H9 (cell line): ENCODE results near the gene PI4KB. TPM values are rescaled to one million over a fixed set of nuclear protein-coding genes. Genes with fewer than 3 reads are reported as not detected.
"Not testable (repeated sequence)": the region's sequence is repeated elsewhere in the genome, so short reads cannot be mapped to it uniquely, and the experiment has no call there.

Experiments
- DNase-seq: peaks from one replicate; pipeline ENCODE4 v3.0.0-alpha.2; 2017
- H2AFZ ChIP-seq: one replicate; pipeline ENCODE4 v1.6.1; 2013; ENCODE audit warnings: mild to moderate bottlenecking, low read length, control low read depth, moderate library complexity
- H2AK5ac ChIP-seq: 2 replicates; pipeline ENCODE4 v1.6.1; 2013; ENCODE audit warnings: low read length, control low read depth, mixed read lengths; ENCODE audit not compliant: insufficient read length
- H2BK120ac ChIP-seq: one replicate; pipeline ENCODE4 v1.6.1; 2013; ENCODE audit warnings: low read depth, mild to moderate bottlenecking, low read length, control low read depth, inconsistent platforms; ENCODE audit not compliant: poor library complexity, severe bottlenecking
- H2BK12ac ChIP-seq: 2 replicates; pipeline ENCODE4 v1.6.1; 2013; ENCODE audit warnings: low read length, control low read depth, mixed read lengths, low read depth; ENCODE audit not compliant: insufficient read length
- H2BK15ac ChIP-seq: 2 replicates; pipeline ENCODE4 v1.6.1; 2013; ENCODE audit warnings: low read depth, low read length, control low read depth
- H2BK20ac ChIP-seq: one replicate; pipeline ENCODE4 v1.6.1; 2013; ENCODE audit warnings: low read depth, mild to moderate bottlenecking, low read length, control low read depth, inconsistent platforms; ENCODE audit not compliant: poor library complexity, severe bottlenecking
- H2BK5ac ChIP-seq: 2 replicates; pipeline ENCODE4 v1.6.1; 2013; ENCODE audit warnings: low read length, control low read depth, mixed read lengths; ENCODE audit not compliant: insufficient read length
- H3K14ac ChIP-seq: 2 replicates; pipeline ENCODE4 v1.6.1; 2013; ENCODE audit warnings: low read length, control low read depth; ENCODE audit not compliant: insufficient read depth
- H3K18ac ChIP-seq: 2 replicates; pipeline ENCODE4 v1.6.1; 2013; ENCODE audit warnings: low read depth, mild to moderate bottlenecking, mixed read lengths, low read length, control low read depth; ENCODE audit not compliant: insufficient read length
- H3K23ac ChIP-seq: 2 replicates; pipeline ENCODE4 v1.6.1; 2013; ENCODE audit warnings: low read length, control low read depth, mixed read lengths, low read depth; ENCODE audit not compliant: insufficient read length
- H3K23me2 ChIP-seq: 2 replicates; pipeline ENCODE4 v1.6.1; 2013; ENCODE audit warnings: low read depth, mild to moderate bottlenecking, mixed read lengths, low read length, control low read depth; ENCODE audit not compliant: insufficient read length, poor library complexity, severe bottlenecking
- H3K27ac ChIP-seq: 2 replicates; pipeline ENCODE4 v1.5.1; 2013; ENCODE audit warnings: low read length, control low read depth, mixed read lengths, low read depth; ENCODE audit not compliant: insufficient read length
- H3K27me3 ChIP-seq: 2 replicates; pipeline ENCODE4 v1.6.1; 2013; ENCODE audit warnings: low read length, control low read depth, inconsistent platforms; ENCODE audit not compliant: insufficient read depth
- H3K4ac ChIP-seq: 2 replicates; pipeline ENCODE4 v1.6.1; 2013; ENCODE audit warnings: low read depth, mild to moderate bottlenecking, control low read depth, inconsistent platforms, low read length, moderate library complexity
- H3K4me1 ChIP-seq: 2 replicates; pipeline ENCODE4 v1.6.1; 2013; ENCODE audit warnings: low read length, control low read depth, inconsistent platforms; ENCODE audit not compliant: insufficient read depth
- H3K4me2 ChIP-seq: 2 replicates; pipeline ENCODE4 v1.6.1; 2013; ENCODE audit warnings: low read length, control low read depth, mixed read lengths; ENCODE audit not compliant: insufficient read length, insufficient read depth
- H3K56ac ChIP-seq: 2 replicates; pipeline ENCODE4 v1.6.1; 2013; ENCODE audit warnings: low read depth, mild to moderate bottlenecking, mixed read lengths, low read length, control low read depth; ENCODE audit not compliant: insufficient read length
- H3K79me1 ChIP-seq: 2 replicates; pipeline ENCODE4 v1.6.1; 2013; ENCODE audit warnings: low read depth, mild to moderate bottlenecking, moderate library complexity, low read length, control low read depth, inconsistent platforms; ENCODE audit not compliant: insufficient read depth, poor library complexity, severe bottlenecking
- H3K79me2 ChIP-seq: 2 replicates; pipeline ENCODE4 v1.6.1; 2013; ENCODE audit warnings: low read length, control low read depth, inconsistent platforms; ENCODE audit not compliant: insufficient read depth
- H3K9ac ChIP-seq: 2 replicates; pipeline ENCODE4 v1.6.1; 2013; ENCODE audit warnings: low read length, control low read depth, mixed read lengths; ENCODE audit not compliant: insufficient read length; ENCODE audit errors: extremely low read depth
- H3K9me3 ChIP-seq: one replicate; pipeline ENCODE4 v1.6.1; 2013; ENCODE audit warnings: low read depth, low read length, inconsistent platforms; ENCODE audit not compliant: control insufficient read depth
- H3T11ph ChIP-seq: one replicate; pipeline ENCODE4 v1.6.1; 2013; ENCODE audit warnings: mild to moderate bottlenecking, low read length, control low read depth, inconsistent platforms
- H4K20me1 ChIP-seq: one replicate; pipeline ENCODE4 v1.6.1; 2013; ENCODE audit not compliant: control insufficient read depth, insufficient read length, insufficient read depth
- H4K5ac ChIP-seq: 2 replicates; pipeline ENCODE4 v1.6.1; 2013; ENCODE audit warnings: low read depth, mild to moderate bottlenecking, mixed read lengths, low read length, control low read depth; ENCODE audit not compliant: insufficient read length
- H4K8ac ChIP-seq: replicated peaks from 2 replicates; pipeline ENCODE4 v1.6.1; 2013; ENCODE audit warnings: low read length, control low read depth, mixed read lengths, low read depth; ENCODE audit not compliant: insufficient read length
- H4K91ac ChIP-seq: 2 replicates; pipeline ENCODE4 v1.6.1; 2013; ENCODE audit warnings: low read depth, mild to moderate bottlenecking, moderate library complexity, mixed read lengths, low read length, control low read depth; ENCODE audit not compliant: insufficient read length
- H3K27ac Mint-ChIP-seq, 3 experiments: 2 replicates in 2 of 3; 3 replicates in 1 of 3; pipeline ENCODE4 v1.8.0; 2020 to 2021; ENCODE audit warnings: mixed read lengths in 3 of 3, mild to moderate bottlenecking in 1 of 3, moderate library complexity in 1 of 3
- H3K27me3 Mint-ChIP-seq: 2 replicates; pipeline ENCODE4 v1.8.0; 2021; ENCODE audit warnings: low read depth, mild to moderate bottlenecking, moderate library complexity, mixed read lengths
- H3K36me3 Mint-ChIP-seq, 3 experiments: 2 replicates in 2 of 3; 3 replicates in 1 of 3; pipeline ENCODE4 v1.8.0; 2020 to 2021; ENCODE audit warnings: low read depth in 3 of 3, mixed read lengths in 3 of 3; ENCODE audit not compliant: insufficient read depth in 1 of 3
- H3K4me1 Mint-ChIP-seq, 2 experiments: 2 replicates each; pipeline ENCODE4 v1.8.0; 2020; ENCODE audit warnings: mixed read lengths in 2 of 2
- H3K4me3 Mint-ChIP-seq, 2 experiments: 2 replicates in 1 of 2; 3 replicates in 1 of 2; pipeline ENCODE4 v1.8.0; 2020 to 2021; ENCODE audit warnings: mild to moderate bottlenecking in 2 of 2, mixed read lengths in 2 of 2, moderate library complexity in 1 of 2
- H3K9me3 Mint-ChIP-seq, 2 experiments: 2 replicates in 1 of 2; 3 replicates in 1 of 2; pipeline ENCODE4 v1.8.0; 2020; ENCODE audit warnings: mild to moderate bottlenecking in 2 of 2, mixed read lengths in 2 of 2, moderate library complexity in 1 of 2
- WGBS: extraction: QIAGEN DNeasy Blood & Tissue Kit; methylation state at CpG from one replicate; pipeline ENCODE4 v1.1.7; 2013; ENCODE audit warnings: missing lambda C conversion rate, low lambda C conversion rate, mixed read lengths; ENCODE audit not compliant: insufficient read length; ENCODE audit errors: extremely low coverage; 5-methylcytosine and 5-hydroxymethylcytosine counted together
- total RNA-seq: library from RNA; stranded (reverse); gene quantifications from 2 replicates; pipeline ENCODE4 v1.2.1, GENCODE V29; 2021
- TF ChIP-seq, protein P1 (sequence below): fragments of 200-600 bp; sonication (generic); conservative IDR thresholded peaks from 3 replicates; pipeline ENCODE4 v1.8.0; 2021; ENCODE audit warnings: antibody characterized with exemption, mild to moderate bottlenecking

Gene PI4KB
- total RNA-seq, 1 experiment from 2014 or later = 39.1 TPM

DNA sequence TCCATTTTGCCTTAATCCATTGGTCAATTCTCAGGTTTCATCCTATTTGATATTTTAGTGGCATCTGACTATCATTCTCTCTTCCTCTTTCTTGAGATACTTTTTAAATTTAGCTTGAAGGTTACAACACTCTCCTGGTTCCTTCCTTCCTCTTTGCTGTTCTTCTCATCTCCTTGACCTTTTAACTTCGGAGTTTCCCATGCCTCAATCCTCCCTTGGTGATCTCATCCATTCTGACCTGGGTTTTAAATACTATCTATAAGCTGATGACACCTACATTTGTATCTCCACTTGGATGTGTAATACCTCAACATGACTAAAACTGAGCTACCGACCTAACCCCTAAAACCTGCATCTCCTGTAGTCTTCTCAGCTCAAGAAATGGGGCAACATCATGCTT lies 50.0 kb downstream of the PI4KB start:
- no peak overlapping the region for H3K56ac ChIP-seq
- no peak for DNase-seq
- no peaks in the 10 kb centered on the region for H3K9me3 ChIP-seq
- H4K20me1 ChIP-seq = no peaks in the 10 kb centered on the region
- no peak overlapping the region for H3K23ac ChIP-seq
- peaks cover 2 to 6% (median 4%) of the 10 kb centered on the region in 3 experiments; a peak in 5 of 7 replicates for H3K36me3 Mint-ChIP-seq
- H3K23me2 ChIP-seq = no peaks in the 10 kb centered on the region
- H3K14ac ChIP-seq = no peak overlapping the region
- peaks cover 9% of the 10 kb centered on the region for H3K27me3 Mint-ChIP-seq
- no peaks in the 10 kb centered on the region for H3K4me1 ChIP-seq
- no peak overlapping the region for H3K4ac ChIP-seq
- no peak overlapping the region for H2AK5ac ChIP-seq
- TF ChIP-seq, protein P1, sequence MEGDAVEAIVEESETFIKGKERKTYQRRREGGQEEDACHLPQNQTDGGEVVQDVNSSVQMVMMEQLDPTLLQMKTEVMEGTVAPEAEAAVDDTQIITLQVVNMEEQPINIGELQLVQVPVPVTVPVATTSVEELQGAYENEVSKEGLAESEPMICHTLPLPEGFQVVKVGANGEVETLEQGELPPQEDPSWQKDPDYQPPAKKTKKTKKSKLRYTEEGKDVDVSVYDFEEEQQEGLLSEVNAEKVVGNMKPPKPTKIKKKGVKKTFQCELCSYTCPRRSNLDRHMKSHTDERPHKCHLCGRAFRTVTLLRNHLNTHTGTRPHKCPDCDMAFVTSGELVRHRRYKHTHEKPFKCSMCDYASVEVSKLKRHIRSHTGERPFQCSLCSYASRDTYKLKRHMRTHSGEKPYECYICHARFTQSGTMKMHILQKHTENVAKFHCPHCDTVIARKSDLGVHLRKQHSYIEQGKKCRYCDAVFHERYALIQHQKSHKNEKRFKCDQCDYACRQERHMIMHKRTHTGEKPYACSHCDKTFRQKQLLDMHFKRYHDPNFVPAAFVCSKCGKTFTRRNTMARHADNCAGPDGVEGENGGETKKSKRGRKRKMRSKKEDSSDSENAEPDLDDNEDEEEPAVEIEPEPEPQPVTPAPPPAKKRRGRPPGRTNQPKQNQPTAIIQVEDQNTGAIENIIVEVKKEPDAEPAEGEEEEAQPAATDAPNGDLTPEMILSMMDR = no peak
- no peak overlapping the region for H3K4me2 ChIP-seq
- H3K27me3 ChIP-seq = no peaks in the 10 kb centered on the region
- H2AFZ ChIP-seq = no peak overlapping the region
- H2BK12ac ChIP-seq = no peak overlapping the region
- H3K4me1 Mint-ChIP-seq = 0 out of 4 replicates have a peak, but pooled peaks cover 0 to 2% of the 10 kb centered on the region in 2 experiments
- no peak overlapping the region for H2BK15ac ChIP-seq
- no peak overlapping the region for H3K4me3 Mint-ChIP-seq
- H2BK120ac ChIP-seq = no peak overlapping the region
- no peak overlapping the region for H4K5ac ChIP-seq
- no peak overlapping the region for H4K8ac ChIP-seq
- H3K18ac ChIP-seq = no peak overlapping the region
- WGBS = no CpG with 5 or more reads among the region's 2 CpGs
- H3K79me1 ChIP-seq = no peaks in the 10 kb centered on the region
- H2BK20ac ChIP-seq = no peak overlapping the region
- H3K9ac ChIP-seq = no peak overlapping the region
- no peak overlapping the region for H3T11ph ChIP-seq
- H4K91ac ChIP-seq = no peak overlapping the region
- H3K79me2 ChIP-seq = no peaks in the 10 kb centered on the region
- H3K27ac Mint-ChIP-seq = no peak overlapping the region
- no peaks in the 10 kb centered on the region for H3K9me3 Mint-ChIP-seq
- H3K27ac ChIP-seq = no peak overlapping the region
- no peak overlapping the region for H2BK5ac ChIP-seq

DNA sequence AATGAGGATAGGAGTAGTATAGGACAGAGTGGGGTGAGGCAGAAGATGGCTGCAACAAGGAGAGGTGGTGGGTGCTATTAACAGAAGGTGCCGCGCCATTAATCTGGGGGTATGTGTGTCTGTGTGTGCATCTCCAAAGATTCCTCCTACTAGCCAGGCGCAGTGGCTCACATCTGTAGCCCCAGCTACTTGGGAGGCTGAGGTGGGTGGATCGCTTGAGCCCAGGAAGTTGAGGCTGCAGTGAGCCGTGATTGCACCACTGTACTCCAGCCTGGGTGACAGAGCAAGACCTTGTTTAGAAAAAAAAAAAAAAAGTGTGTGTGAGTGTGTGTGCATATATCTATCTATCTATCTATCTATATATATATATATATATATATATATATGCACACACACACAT lies 51.9 kb downstream of the PI4KB start:
- not testable (repeated sequence) for H3K56ac ChIP-seq, H3K18ac ChIP-seq, H2BK15ac ChIP-seq, H4K8ac ChIP-seq, H3K36me3 Mint-ChIP-seq, H2BK20ac ChIP-seq, H3K23me2 ChIP-seq, H3K9me3 ChIP-seq, H2BK120ac ChIP-seq, H3K14ac ChIP-seq, H3K4ac ChIP-seq, H3K4me1 Mint-ChIP-seq, H2AFZ ChIP-seq, H3K23ac ChIP-seq, H3T11ph ChIP-seq, H2AK5ac ChIP-seq, H2BK12ac ChIP-seq, H4K91ac ChIP-seq, H3K4me2 ChIP-seq, H3K79me2 ChIP-seq, H3K27me3 Mint-ChIP-seq, H2BK5ac ChIP-seq, H4K20me1 ChIP-seq, H3K4me1 ChIP-seq, H3K9me3 Mint-ChIP-seq, H4K5ac ChIP-seq, H3K27me3 ChIP-seq, DNase-seq, H3K4me3 Mint-ChIP-seq, H3K27ac Mint-ChIP-seq, H3K27ac ChIP-seq, H3K9ac ChIP-seq, H3K79me1 ChIP-seq
- WGBS = no CpG with 5 or more reads among the region's 5 CpGs
